ENCODE results near the gene MATCAP1.

DNA sequence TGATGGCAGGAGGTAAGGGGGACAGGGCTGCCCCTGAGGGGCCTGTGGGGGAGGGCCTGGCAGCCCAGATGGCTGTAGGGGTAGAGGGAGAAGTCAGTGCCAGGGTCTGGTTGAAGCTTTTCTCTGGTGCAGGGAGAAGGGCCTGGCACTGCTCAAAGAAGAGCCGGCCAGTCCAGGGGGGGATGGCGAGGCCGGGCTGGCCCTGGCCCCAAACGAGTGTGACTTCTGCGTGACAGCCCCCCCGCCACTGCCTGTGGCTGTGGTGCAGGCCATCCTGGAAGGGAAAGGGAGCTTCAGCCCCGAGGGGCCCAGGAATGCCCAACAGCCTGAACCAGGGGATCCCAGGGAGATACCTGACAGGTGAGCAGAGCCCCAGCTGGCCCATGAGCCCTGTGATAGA lies 16.2 kb downstream of the MATCAP1 start:
- no peak for TF ChIP-seq POLR2A (IDR thresholded peaks at IDR 0.05; ENCODE audit: low read depth, low read length)
- no peak for TF ChIP-seq TAF1 (IDR thresholded peaks at IDR 0.05; ENCODE audit: low read depth, low read length)
- TF ChIP-seq PAX5 (IDR thresholded peaks at IDR 0.05; ENCODE audit: insufficient read depth, low read length, severe bottlenecking), result no peak
- no peak for TF ChIP-seq POLR2AphosphoS5 (IDR thresholded peaks at IDR 0.05; ENCODE audit: low read depth, low read length)
- TF ChIP-seq SPI1 (IDR thresholded peaks at IDR 0.05; ENCODE audit: low read depth, low read length), result no peak
- no peak for TF ChIP-seq POU2F2 (IDR thresholded peaks at IDR 0.05; ENCODE audit: low read depth, low read length)
